Fibroblast of the aortic adventitia (primary cell): Measurements from ENCODE around the gene MFAP3. TPM values are rescaled to one million over a fixed set of nuclear protein-coding genes. Genes with fewer than 3 reads are reported as not detected.
A peak's percentile ranks its signal among the peaks of the same experiment; 100 is the strongest.

ENCODE experiments used
- DNase-seq: peaks from one replicate; pipeline ENCODE4 v3.0.0-alpha.2; 2010; ENCODE audit warnings: low read depth
- H3K4me3 ChIP-seq: 2 replicates; pipeline ENCODE4 v1.5.1; 2011; ENCODE audit warnings: low read depth, mild to moderate bottlenecking, control low read depth, low read length, moderate library complexity
- total RNA-seq: library from RNA; depleted of rRNA; stranded (reverse); fragments of >200 nt; gene quantifications from 2 replicates; pipeline ENCODE4 v1.2.3, GENCODE V29; 2012; ENCODE audit warnings: low replicate concordance
- TF ChIP-seq, protein P1 (sequence below): IDR thresholded peaks from 2 replicates; pipeline ENCODE4 v1.5.1; 2011; ENCODE audit warnings: mild to moderate bottlenecking, low read length, control low read depth, inconsistent platforms; ENCODE audit not compliant: insufficient read depth

The MFAP3 gene
- total RNA-seq, 1 donor: 75.3 TPM

DNA sequence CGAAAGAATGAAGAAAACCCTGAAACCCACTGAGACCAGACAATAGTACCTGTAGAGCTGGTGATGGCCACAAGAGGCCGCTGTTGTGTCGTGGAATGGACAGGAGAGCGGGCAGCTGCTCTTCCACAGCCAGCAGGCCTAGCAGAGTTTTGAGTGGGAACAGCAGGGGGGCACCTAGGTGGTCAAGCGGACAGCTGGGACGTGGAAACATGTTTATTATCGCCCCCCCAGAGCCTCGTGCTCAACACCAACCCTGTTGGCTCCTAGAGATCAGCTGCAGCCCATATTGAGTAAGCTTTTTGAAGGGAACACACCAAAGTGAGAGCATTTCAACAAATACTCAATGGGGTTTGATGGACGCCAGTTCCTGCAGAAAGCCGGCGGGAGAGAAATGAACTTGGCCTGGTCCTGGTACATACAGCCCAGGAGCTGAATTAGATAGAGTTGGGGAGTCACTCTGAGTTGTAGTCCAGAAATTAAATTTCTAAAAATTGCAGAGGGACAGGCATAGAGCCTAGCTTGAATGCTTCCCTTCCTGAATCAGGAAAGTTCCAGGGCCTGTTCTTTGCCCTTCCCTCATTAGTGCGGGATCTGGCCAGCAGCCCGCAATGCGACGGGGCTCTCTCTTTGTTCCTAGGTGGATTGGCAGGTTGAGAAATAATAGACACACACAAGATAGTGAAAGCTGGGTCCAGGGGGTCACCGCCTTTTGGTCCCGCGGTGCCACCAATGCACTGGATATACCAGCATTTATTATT is 33.8 kb downstream of the MFAP3 start:
- no peak overlapping the region for H3K4me3 ChIP-seq
- TF ChIP-seq, protein P1, sequence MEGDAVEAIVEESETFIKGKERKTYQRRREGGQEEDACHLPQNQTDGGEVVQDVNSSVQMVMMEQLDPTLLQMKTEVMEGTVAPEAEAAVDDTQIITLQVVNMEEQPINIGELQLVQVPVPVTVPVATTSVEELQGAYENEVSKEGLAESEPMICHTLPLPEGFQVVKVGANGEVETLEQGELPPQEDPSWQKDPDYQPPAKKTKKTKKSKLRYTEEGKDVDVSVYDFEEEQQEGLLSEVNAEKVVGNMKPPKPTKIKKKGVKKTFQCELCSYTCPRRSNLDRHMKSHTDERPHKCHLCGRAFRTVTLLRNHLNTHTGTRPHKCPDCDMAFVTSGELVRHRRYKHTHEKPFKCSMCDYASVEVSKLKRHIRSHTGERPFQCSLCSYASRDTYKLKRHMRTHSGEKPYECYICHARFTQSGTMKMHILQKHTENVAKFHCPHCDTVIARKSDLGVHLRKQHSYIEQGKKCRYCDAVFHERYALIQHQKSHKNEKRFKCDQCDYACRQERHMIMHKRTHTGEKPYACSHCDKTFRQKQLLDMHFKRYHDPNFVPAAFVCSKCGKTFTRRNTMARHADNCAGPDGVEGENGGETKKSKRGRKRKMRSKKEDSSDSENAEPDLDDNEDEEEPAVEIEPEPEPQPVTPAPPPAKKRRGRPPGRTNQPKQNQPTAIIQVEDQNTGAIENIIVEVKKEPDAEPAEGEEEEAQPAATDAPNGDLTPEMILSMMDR: peak; percentile 91
- DNase-seq: peak; percentile 77

DNA sequence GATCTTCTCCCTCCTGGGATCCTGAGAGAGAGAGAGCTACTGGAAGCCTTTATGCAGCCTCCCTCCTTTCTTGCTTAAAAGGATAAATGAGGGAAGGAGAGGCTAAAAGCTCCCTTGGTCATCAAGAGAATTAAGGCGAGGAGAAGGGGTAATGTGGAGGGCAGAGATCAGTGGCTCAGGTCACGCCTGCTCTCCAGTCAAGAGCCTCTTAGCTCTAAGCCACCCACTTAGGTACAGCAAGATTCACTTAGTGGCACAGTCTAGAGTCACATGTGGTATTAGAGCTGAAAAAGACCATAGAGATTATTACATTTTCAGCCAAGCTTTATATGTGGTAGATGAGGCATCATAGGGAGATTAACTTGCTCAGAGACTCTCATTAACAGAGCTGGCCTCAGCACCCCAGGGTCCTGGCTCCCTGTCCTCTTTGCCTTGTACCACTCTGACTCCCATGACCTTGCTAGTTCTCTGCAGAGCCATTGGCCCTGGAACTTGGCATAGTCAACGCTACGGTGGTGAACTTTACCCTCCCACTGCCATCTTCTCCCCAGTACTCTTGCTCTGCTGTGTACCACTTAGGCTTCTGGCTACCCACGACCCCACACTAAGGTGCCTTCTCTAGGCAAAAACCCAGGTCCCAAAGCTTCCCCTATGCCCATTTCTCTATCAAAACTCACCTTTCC is 37.6 kb downstream of the MFAP3 start:
- DNase-seq: no peak
- H3K4me3 ChIP-seq: no peak overlapping the region
- TF ChIP-seq, protein P1: no peak

DNA sequence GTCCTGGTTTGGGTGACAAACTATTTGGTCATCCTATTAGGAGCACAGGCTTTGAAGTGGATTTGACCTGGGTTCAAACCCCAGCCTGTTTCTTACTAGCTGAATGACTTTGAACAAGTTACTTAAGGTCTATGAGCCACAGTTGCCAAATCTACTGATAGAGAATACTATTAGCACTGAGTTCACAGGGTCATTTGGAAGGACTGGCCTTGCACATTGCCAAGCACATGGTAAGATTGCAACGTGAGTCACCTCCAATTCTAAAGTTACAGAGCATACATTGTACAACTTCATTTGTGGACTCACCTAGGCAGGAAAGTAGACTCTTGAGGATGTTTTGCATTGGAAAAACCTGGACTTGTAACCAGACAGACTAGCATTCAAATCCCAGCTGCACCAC is 38.9 kb downstream of the MFAP3 start:
- no peak overlapping the region for H3K4me3 ChIP-seq
- TF ChIP-seq, protein P1: no peak
- DNase-seq: peak; percentile 77

DNA sequence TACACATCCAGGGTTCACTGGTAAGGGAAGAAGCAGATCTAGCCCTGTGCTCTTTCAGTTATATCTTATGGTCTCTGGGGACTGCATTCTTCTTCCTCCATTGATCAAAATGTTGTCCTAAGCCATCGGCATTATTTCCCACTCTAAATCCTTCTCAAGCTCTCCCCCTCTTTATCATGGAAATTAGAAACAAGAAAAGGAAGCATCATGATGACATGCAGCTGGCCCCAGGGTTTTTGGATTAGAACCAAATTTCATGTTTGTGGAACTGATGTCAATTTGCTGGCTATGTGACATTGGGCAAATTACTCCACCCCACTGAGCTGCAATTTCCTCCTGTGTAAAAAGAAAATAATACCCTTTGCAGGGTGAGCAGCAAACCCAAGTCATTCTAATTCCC is 39.5 kb downstream of the MFAP3 start:
- DNase-seq: peak; percentile 9
- H3K4me3 ChIP-seq: no peak overlapping the region
- TF ChIP-seq, protein P1: no peak

DNA sequence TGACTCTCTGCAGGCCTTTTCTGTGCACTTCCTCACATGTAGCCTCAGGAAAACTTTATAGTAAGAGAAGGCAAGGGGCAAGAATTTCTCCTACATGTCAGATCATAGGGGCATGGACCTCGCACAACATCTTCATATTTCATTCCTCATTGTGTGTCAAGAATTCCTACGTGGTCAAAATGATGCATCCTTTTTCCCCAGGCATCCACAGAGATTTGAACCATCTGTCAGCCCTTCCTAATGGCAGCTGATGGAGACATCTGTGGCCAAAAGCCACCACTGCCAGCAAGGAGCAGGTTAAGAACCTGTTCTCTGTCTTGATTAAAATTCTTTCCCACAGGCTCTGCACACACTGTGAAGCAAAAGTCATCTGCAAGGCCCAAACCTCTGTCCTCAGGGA is 42.5 kb downstream of the MFAP3 start:
- TF ChIP-seq, protein P1: no peak
- H3K4me3 ChIP-seq: no peak overlapping the region
- no peak for DNase-seq

DNA sequence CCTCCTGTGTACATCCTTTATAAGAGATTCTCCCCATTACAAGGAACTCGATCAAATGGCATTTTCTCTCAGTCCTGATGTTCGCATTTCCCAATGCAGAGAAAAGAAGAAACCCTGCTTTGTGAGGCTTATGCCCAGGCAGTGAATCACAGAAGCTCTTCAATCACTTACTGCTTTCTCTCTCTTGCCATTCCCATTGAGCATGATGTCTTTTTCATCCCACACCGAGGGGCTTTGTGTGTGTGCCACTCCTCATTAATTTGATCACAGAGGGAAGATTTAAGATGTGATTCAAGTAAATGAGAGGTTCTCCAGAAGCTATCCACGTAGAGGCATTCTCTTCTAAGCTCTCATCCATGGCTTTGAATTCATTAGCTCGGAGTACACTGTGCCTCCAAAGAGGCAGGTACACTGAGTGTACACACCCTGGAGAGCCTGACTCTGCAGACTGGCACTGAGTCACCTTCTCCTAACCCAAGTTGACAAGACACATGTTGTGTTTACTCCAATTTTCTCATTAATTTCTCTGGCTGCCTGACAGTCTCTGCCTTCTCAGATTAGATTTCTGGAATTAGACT is 45.4 kb downstream of the MFAP3 start:
- TF ChIP-seq, protein P1: no peak
- DNase-seq: no peak
- H3K4me3 ChIP-seq: no peak overlapping the region
